Esophagus (tissue), 2 donors: Measurements from ENCODE around the gene ALDH16A1. TPM values are rescaled to one million over a fixed set of nuclear protein-coding genes. Genes with fewer than 3 reads are reported as not detected.

Source experiments
- H3K27ac ChIP-seq, 2 donors: one replicate each; pipeline ENCODE4 v1.5.1; 2013; ENCODE audit warnings: low read depth in 2 of 2, mild to moderate bottlenecking in 2 of 2, inconsistent platforms in 1 of 2, low read length in 1 of 2, moderate library complexity in 1 of 2
- H3K27me3 ChIP-seq, 2 donors: one replicate each; pipeline ENCODE4 v1.6.1; 2013; ENCODE audit warnings: low read length in 2 of 2, control low read depth in 1 of 2, mild to moderate bottlenecking in 1 of 2; ENCODE audit not compliant: insufficient read depth in 2 of 2, control insufficient read depth in 1 of 2
- H3K36me3 ChIP-seq, 2 donors: one replicate each; pipeline ENCODE4 v1.6.1; 2013; ENCODE audit warnings: low read length in 1 of 2; ENCODE audit not compliant: control insufficient read depth in 2 of 2, insufficient read depth in 2 of 2
- H3K4me1 ChIP-seq, 2 donors: one replicate each; pipeline ENCODE4 v1.6.1; 2013; ENCODE audit warnings: low read length in 1 of 2; ENCODE audit not compliant: control insufficient read depth in 2 of 2, insufficient read depth in 2 of 2
- H3K4me3 ChIP-seq, 2 donors: one replicate each; pipeline ENCODE4 v1.5.1; 2013; ENCODE audit warnings: low read length in 2 of 2, mild to moderate bottlenecking in 2 of 2, low read depth in 1 of 2, moderate library complexity in 1 of 2
- H3K9me3 ChIP-seq, 2 donors: one replicate each; pipeline ENCODE4 v1.6.1; 2013; ENCODE audit warnings: mild to moderate bottlenecking in 2 of 2, low read depth in 1 of 2, low read length in 1 of 2, moderate library complexity in 1 of 2; ENCODE audit not compliant: control insufficient read depth in 2 of 2, insufficient read depth in 1 of 2
- WGBS, 2 donors: extraction: QIAGEN DNeasy Blood & Tissue Kit; methylation state at CpG; one replicate each; pipeline ENCODE4 v1.1.7; 2013; 5-methylcytosine and 5-hydroxymethylcytosine counted together
- polyA plus RNA-seq, 2 donors: library from polyadenylated mRNA; stranded (reverse); fragments of 200-250 nt; gene quantifications; one replicate each; pipeline ENCODE4 v1.2.3, GENCODE V29; 2013
- donor health status: healthy with polysubstance abuse.
- donor health status: Bipolar disorder and iron deficiency.

Gene ALDH16A1
- polyA plus RNA-seq, 2 donors: 29.4 to 29.9 TPM

DNA sequence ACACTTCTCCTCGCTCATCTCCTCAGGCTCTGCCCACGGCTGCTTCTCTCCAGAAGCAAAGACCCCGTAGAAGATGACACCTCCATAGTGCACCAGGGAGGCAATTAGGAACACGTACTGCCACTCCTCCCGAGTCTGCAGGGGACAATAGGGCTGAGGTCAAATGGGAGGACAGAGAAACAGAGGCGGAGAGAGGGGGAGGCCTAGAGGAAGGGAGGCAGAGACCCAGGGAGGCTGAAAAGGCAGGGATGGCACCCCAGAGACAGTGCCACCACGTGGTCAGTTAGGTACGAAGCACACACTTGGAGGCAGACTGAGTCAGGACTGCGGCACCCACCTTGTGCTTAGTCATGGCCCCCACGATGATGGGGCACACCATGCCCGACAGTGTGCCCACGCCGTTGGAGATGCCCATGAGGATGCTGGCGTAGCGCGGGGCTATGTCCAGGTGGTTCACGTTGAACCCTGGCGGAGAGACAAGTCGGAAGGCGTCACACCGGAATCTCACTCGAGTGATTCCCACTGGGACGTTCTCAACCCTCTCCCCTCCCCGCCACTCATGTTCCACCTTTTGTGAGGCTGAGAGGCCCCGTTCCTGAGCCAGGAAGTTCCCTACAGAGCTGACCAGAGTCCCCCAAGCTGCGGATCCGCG is 22.2 kb upstream of the ALDH16A1 start:
- Histone ChIP-seq H3K27ac (no peak overlapping the region), H3K27me3 (peaks cover 0 to 21% of the 10 kb centered on the region in 2 donors), H3K9me3 (peaks cover 0 to 7% of the 10 kb centered on the region in 2 donors), H3K36me3 (no peaks in the 10 kb centered on the region), H3K4me3 (no peak overlapping the region), H3K4me1 (peaks cover 0 to 6% of the 10 kb centered on the region in 2 donors)
- 68 to 72% methylated on average over 28 of the region's 28 CpGs for WGBS, 2 donors

DNA sequence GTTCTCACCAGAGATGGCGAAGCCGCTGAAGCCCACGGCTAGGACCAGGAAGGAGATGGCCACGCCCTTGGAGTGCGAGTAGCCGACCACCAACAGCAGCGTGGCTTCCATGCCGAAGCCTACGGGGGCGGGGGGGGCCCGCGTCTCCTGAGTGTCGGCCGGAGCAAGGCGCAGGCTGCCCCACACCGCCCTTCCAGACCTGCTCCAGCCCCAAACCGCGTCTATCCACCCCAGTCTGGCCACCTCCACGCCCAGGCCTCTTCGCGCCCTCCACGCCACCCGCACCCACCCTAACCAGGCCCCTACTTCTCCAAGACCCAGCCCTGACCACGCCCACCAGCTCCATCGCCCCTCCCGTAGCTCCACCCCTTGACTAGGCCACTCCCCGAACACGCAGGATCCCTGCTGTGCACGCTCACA is 21.7 kb upstream of the ALDH16A1 start:
- peaks cover 2 to 4% of the 10 kb centered on the region in 2 donors for H3K4me1 ChIP-seq
- no peaks in the 10 kb centered on the region for H3K36me3 ChIP-seq
- H3K27ac ChIP-seq: no peak overlapping the region
- H3K4me3 ChIP-seq: no peak overlapping the region
- 48 to 60% methylated on average over 24 to 29 of the region's 29 CpGs for WGBS, 2 donors
- peaks cover 0 to 9% of the 10 kb centered on the region in 2 donors for H3K9me3 ChIP-seq
- H3K27me3 ChIP-seq: peaks cover 0 to 21% of the 10 kb centered on the region in 2 donors

DNA sequence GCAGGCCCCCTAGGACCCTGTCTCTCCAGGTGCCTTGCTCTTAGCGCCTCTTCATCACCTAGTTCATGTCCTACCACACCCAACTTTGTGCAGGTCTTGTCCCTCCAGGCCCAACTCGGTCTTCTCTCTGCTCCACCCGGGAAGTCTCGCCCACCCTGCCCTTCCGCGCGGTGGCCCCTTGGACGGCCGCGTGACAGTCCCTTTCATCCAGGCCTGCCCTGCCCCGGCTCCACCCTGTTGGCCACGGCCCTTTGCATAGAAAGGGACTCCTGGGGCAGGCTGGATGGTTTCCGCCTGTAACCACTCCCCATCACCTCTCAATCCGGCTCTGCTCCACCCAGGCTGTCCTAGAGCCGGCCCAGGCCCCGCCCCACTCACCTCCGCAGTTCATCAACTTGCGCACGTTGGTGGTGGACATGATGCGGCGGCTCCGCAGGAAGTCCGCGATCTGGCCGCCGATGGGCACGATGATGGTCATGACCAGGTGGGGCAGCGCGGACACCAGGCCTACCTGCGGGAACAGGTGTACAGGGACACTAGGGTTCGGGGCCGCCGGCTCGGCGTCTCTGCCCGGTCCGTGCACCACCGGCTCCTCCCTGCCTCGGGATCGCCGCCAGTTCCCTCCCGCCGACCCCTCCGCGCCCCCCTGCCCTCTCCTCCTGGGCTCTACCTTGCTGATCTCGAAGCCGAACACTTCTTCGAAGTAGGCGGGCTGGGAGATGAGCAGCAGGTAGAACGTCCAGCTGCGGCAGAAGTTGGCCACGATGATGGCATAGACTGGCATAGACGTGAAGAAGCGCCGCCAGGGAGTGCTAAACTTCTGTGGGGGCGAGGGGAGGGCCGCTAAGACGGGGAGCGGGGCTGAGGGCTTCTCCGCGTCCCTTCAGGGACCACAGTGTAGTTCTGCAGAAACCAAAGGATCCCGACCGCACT is 20.6 kb upstream of the ALDH16A1 start:
- Histone ChIP-seq H3K4me1 (peaks cover 2 to 4% of the 10 kb centered on the region in 2 donors), H3K27ac (no peak overlapping the region), H3K36me3 (no peaks in the 10 kb centered on the region), H3K27me3 (peaks cover 0 to 26% of the 10 kb centered on the region in 2 donors), H3K9me3 (peaks cover 0 to 12% of the 10 kb centered on the region in 2 donors), H3K4me3 (no peak overlapping the region)
- 15 to 18% methylated on average over 63 of the region's 63 CpGs for WGBS, 2 donors

DNA sequence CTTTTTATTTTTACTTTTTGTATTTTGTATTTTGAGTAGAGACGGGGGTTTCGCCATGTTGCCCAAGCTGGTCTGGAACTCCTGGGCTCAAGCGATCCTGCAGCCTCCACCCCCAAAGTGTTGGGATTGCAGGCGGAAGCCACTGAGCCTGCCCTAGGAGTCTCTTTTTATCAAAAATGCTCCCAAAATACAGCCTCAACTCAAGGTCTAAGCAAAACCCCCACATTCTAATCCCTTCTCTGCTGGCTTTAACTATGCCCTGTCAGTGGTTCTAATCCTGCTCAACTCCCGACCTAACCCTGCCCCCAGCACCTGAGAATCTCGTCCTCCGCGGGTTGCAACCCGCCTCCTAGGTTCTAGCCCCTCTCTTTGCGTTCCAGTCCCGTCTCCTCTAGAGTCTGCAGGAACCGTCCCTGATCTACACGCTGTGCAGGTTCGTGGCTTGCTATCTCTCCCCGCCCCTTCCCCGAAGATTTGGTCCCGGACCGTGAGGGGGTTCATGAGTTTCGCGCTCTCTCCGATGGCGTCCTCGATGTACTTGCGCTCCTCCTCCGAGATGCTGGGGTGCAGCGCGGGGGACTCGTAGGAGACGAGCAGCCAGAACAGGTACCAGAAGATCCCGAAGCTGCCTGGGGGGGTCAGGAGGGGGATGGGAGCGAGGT is 19.7 kb upstream of the ALDH16A1 start:
- Histone ChIP-seq H3K4me1 (peaks cover 0 to 2% of the 10 kb centered on the region in 2 donors), H3K9me3 (peaks cover 0 to 12% of the 10 kb centered on the region in 2 donors), H3K36me3 (no peaks in the 10 kb centered on the region), H3K4me3 (no peak overlapping the region), H3K27me3 (peaks cover 0 to 25% of the 10 kb centered on the region in 2 donors), H3K27ac (no peak overlapping the region)
- WGBS, 2 donors: 21 to 29% methylated on average over 31 of the region's 31 CpGs

DNA sequence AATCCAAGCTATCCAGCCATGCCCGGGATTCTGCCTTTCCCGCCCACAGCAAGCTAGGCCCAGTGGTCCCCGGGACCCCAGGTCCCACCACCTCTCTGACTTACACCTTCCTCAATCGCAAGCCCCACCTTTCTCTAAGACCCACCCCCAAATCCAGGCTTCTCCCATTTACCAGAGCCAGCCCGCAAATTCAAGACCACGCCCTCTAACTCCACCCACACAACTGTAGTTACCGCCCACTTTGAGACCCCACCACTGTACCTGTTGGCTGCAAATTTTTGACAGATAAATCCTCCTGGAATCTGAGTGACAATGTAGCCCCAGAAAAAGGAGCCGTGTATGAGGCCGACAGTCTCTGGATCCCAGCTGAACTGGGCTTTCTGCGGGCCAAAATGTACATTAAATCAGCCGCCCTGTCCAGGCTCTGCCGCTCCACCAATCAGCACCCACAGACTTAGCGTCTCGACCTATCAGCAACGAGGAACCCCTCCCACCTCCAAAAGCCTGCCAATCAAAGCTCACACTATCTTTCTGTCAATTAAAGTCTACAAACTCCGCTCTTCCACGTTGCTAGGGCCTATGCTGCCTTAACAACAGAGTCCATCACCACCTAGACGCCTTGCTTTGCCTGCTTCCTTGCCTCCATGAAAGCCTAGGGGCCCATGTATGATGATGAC is 18.0 kb upstream of the ALDH16A1 start:
- Histone ChIP-seq H3K4me3 (no peak overlapping the region), H3K4me1 (peaks cover 0 to 2% of the 10 kb centered on the region in 2 donors), H3K36me3 (no peaks in the 10 kb centered on the region), H3K27ac (no peak overlapping the region), H3K27me3 (peaks cover 0 to 22% of the 10 kb centered on the region in 2 donors), H3K9me3 (peaks cover 0 to 12% of the 10 kb centered on the region in 2 donors)
- 87 to 89% methylated on average over 18 of the region's 18 CpGs for WGBS, 2 donors

DNA sequence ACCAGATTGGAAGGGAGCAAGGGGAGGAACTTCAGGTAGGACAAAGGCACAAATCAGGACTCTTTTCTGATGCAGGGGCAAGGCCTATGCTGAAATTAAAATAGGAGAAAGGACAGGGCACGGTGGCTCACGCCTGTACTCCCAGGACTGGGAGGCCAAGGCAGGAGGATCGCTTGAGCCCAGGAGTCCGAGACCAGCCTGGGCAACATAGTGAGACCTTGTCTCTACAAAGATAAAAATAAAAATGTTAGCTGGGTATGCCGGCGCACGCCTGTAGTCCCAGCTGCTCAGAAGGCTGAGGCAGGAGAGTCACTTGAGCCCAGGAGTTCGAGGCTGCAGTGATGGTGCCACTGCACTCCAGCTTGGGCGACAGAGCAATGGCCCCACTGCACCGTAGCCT is 17.4 kb upstream of the ALDH16A1 start:
- Histone ChIP-seq H3K36me3 (no peaks in the 10 kb centered on the region), H3K27ac (no peak overlapping the region), H3K27me3 (peaks cover 0 to 22% of the 10 kb centered on the region in 2 donors), H3K4me1 (peaks cover 0 to 2% of the 10 kb centered on the region in 2 donors), H3K9me3 (peaks cover 0 to 12% of the 10 kb centered on the region in 2 donors), H3K4me3 (no peak overlapping the region)
- WGBS, 2 donors: 86 to 87% methylated on average over 10 of the region's 10 CpGs

DNA sequence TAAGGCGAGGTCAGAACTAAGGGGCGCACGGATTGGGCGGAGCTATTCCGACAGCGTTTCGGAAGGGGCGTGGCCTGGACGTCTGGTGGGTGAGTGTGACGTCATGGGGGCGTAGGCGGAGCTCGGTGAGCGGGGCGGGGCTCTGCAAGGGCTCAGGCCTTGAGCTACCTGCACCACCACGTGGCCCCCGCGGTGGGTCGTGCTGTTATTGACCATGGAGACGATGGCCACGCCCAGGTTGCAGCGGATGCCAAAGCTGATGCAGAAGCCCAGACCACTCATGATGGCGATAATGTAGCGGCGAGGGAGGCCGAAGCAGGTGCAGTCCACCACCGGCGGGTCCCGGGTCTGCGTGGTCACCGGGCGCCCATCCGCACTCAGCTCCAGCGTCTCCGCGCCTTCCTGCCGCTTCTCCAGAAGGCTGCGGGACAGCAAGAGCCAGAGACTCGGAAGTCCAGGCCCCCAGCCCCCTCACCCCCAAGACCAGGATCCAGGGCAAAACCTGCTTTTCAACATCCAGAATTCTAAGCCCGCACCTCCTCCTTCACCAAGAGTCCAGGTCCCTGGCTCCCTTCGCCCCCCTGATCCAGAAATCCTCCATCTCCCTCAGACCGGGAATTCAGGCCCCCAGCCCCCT is 16.5 kb upstream of the ALDH16A1 start:
- Histone ChIP-seq H3K36me3 (no peaks in the 10 kb centered on the region), H3K27me3 (peaks cover 0 to 24% of the 10 kb centered on the region in 2 donors), H3K9me3 (peaks cover 0 to 9% of the 10 kb centered on the region in 2 donors), H3K27ac (no peak overlapping the region), H3K4me3 (no peak overlapping the region), H3K4me1 (peaks cover 2% of the 10 kb centered on the region in 2 donors)
- WGBS, 2 donors: 15 to 20% methylated on average over 31 to 42 of the region's 42 CpGs

DNA sequence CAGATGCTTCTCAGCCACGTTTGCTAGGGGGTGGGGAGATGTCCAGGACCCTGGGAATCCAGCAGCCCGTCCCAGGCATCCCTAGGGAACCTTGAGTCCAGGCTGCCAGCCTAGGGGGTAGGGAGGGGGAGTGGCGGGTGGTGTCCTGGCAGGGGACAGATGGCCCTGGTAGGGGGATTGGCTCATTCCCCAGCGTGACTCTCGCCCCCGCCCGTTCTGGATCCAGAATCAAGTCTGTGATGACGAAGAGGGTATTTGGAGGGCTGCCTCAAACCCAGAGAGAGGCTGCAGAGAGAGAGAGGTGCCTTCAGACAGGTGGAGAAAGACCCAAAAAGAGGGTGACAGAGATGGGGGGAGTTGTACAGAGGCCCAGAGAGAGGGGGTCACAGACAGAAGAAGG is 15.8 kb upstream of the ALDH16A1 start:
- no peaks in the 10 kb centered on the region for H3K36me3 ChIP-seq

More for the DNA sequence above, 15.8 kb upstream of the ALDH16A1 start:
- WGBS, 2 donors: 13% methylated on average over 8 of the region's 8 CpGs
- Histone ChIP-seq H3K4me1 (peaks cover 2% of the 10 kb centered on the region in 2 donors), H3K27me3 (peaks cover 0 to 22% of the 10 kb centered on the region in 2 donors), H3K9me3 (peaks cover 0 to 5% of the 10 kb centered on the region in 2 donors), H3K27ac (no peak overlapping the region), H3K4me3 (no peak overlapping the region)
